T-helper 1 cell treated with Interleukin-12 subunit alpha and Interleukin-12 subunit beta and Interleukin-4 antibody, amounts not matched to agents 30 ng/mL and 1 ng/mL, for 36 hours (primary cell): Measurements from ENCODE around the gene SUCLG2. TPM values are rescaled to one million over a fixed set of nuclear protein-coding genes. Genes with fewer than 3 reads are reported as not detected.
"Not testable (repeated sequence)": the region's sequence is repeated elsewhere in the genome, so short reads cannot be mapped to it uniquely, and the experiment has no call there.

Experiments
- intact Hi-C: fragments of 100-400 bp; cut with micrococcal nuclease; formaldehyde crosslinking; loops from one replicate; pipeline ENCODE4 v1.15.1; 2024
- total RNA-seq: library from RNA; stranded (reverse); gene quantifications from 2 replicates; pipeline ENCODE4 v1.2.3, GENCODE V29; 2022

The SUCLG2 gene
- total RNA-seq, 1 donor from 2014 or later = 36.4 TPM

DNA sequence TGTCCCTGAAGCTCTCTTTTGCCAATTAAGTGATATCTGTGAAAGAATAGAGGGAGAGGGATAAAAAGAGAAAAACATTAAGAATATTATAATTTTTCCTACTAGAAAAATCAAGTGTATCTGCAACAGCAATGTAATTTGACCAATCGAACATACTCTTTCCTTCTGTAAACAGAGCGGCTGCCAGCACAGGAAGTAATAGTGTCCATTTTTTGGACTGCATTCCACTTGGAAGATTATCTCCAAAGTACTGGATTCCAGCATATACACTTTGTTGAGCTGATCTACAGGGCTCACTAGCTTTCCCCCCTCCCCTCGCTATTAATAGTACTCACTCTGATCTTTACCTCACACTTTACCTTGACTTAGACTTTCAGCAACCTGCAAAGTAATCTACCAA is 90.4 kb downstream of the SUCLG2 start:
- intact Hi-C loops = no loop called here

DNA sequence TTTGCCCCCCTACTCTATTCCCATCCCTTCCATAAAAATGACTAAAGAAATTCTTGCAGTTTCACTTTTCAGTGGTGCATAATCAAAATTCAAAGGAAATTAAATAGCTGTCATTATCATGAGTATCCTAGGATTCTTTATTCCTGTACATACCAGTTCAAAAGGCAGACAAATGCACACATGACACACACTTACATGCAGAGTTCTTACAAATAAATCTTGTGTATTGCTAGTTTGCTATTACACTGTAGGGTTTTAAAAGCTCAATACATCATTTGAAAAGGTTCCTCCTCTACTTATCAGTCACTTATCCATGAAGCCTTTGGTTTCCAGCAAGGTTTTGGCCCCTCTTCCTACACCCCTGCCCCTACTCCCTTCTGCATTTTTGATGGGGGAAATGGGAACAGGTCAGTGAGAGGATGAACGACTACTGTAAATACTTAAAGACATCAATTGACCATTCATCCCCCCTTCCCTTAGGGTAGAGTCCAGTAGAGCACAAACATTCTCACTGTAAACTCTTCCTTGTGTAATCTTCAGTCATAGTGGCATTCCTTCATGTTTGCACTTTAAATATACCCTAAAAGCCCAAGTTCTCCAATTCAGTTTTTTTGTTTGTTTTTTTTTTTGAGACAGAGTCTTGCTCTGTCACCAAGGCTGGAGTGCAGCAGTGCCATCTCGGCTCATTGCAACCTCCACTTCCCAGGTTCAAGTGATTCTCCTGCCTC is 92.6 kb downstream of the SUCLG2 start:
- intact Hi-C loops = no loop called here

DNA sequence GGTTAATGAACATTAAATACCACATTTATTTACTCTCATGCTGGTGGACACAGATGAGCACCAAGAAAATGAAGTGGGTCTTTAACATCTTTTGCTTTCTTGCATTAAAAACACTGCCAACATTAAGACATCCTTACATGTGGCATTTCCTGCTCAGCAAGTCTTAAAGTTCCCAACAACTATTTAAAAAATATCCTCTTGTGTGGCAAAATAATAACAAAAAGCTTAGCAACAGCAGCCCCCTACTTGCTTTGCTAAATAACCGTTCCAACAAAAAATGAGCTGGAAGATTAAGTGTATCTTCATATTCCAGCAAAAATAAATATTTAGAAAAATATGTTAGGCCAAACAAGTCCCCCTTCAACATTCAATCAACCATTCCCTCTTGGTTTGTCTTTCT is 93.1 kb downstream of the SUCLG2 start:
- intact Hi-C loops = no loop called here

DNA sequence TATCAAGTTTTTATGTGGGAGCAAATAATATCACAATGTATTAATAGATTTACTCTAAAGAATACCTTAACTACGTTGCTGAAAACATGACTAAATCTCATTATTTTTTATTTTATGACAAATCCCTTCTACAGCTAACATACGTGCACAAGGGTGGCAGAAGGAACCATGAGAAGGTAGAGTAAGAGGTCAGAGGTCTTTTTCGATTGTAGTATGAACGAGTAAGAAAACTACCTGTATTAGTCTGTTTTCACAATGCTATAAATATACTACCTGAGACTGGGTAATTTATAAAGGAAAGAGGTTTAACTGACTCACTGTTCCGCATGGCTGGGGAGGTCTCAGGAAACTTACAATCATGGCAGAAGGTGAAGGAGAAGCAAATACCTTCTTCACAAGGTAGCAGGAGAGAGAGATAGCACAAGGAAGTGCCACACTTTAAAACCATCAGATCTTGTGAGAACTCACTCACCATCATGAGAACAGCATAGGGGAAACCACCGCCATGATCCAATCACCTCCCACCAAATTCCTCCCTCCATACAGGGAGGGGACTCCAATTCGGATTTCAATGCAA is 95.3 kb downstream of the SUCLG2 start:
- intact Hi-C loops = no loop called here

DNA sequence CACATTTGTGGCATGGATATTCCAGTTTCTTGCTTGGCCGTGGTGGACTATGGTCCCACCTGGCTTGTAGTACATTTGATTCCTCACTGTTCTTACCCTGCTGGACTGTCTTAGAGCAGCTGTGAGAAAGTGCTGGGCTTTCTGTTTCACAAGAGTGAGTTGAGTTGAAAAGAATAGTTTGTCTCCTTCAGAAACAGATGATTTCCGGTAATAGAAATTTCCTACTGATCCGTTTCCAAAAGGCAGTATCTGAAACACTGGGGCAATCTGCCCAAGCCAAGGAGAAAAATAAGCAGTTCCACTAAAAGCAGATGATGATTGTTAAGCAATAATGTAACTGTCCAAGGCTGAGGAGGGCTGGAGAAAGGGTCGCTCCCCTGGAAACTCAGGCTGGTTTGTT is 96.0 kb downstream of the SUCLG2 start:
- intact Hi-C loops = no loop called here

DNA sequence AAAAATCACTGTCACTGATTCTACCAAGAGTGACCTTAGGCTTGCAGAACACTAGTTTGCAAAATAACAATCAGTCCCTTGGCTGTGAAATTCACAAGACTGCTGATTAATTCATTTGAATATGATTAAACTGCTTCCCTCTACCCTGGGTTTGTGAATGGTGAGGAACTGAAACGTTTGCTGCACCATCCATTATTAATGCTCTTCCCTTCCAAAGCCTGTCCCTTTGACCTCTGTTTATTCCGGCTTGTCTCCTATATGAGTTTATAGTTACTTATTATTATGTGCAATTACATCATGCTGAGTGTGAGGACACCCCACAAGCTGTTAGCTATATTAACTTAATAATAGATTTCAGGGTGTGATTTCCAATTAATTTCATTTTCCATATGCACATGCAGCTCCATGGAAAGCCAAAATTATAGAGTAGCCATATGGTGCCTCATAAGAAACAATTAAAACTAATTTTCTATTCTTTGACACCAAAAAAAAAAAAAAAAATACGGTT is 96.5 kb downstream of the SUCLG2 start:
- intact Hi-C loops = no loop called here

DNA sequence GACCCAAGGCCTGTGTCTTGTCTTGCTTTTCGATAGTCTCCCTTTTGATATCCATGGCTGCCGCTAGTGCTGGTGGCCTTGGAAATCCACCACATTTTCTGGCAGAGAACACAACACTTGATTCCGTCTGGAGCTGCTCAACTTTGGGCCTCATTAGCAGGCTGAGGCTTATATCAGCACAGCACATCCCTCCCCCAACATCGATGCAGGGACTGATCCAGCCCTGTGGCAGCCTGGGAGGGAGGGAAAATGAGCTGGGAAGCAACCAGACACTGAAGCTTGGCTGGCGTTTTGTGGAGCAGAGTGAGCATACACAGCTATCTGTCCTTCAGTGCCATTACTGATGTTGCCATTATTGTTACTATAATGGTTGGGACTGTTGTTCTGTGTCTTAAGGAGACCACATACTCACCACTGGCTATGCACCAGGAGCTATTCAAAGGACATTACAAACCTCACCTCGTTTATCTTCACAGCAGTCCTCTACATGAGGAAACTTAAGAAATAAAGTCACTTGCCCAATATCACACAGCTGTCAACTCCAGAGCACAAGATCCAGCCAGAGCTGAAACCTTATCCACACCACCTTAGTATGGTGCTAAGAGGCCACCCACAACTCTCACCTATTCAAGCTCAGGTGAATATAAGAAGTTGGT is 102.9 kb downstream of the SUCLG2 start:
- intact Hi-C loops = no loop called here

DNA sequence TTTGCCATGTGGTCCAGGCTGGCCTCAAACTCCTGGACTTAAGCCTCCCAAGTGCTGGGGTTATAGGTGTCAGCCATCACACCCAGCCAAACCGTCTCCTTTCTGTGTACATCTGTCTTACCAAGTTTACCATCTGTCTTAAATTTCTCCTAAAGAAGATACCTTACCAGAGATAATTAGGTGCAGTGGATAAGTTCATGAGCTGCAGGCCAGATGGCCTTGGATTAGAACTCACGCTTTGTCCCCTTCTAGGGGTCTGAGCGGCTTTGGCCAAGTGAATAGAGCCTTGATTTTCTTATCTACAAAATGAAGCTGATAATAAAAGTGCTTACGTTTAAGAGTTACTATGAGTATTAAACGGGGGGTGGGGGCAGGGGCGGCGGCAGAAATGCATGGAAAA is 103.9 kb downstream of the SUCLG2 start:
- intact Hi-C loops = no loop called here

DNA sequence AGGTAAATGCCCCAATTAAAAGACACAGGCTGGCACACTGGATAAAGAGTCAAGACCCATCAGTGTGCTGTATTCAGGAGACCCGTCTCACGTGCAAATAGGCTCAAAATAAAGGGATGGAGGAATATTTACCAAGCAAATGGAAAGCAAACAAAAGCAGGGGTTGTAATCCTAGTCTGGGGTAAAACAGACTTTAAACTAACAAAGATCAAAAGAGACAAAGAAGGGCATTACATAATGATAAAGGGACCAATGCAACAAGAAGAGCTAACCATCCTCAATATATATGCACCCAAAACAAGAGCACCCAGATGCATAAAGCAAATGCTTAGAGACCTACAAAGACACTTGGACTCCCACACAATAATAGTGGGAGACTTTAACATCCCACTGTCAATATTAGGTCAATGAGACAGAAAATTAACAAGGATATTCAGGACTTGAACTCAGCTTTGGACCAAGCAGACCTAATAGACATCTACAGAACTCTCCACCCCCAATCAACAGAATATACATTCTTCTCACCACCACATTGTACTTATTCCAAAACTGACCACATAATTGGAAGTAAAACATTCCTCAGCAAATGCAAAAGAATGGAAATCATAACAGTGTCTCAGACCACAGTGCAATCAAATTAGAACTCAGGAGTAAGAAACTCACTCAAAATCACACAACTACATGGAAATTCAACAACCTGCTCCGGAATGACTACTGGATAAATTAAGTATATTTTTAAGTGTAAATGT is 111.7 kb downstream of the SUCLG2 start:
- intact Hi-C loops = not testable (repeated sequence)

DNA sequence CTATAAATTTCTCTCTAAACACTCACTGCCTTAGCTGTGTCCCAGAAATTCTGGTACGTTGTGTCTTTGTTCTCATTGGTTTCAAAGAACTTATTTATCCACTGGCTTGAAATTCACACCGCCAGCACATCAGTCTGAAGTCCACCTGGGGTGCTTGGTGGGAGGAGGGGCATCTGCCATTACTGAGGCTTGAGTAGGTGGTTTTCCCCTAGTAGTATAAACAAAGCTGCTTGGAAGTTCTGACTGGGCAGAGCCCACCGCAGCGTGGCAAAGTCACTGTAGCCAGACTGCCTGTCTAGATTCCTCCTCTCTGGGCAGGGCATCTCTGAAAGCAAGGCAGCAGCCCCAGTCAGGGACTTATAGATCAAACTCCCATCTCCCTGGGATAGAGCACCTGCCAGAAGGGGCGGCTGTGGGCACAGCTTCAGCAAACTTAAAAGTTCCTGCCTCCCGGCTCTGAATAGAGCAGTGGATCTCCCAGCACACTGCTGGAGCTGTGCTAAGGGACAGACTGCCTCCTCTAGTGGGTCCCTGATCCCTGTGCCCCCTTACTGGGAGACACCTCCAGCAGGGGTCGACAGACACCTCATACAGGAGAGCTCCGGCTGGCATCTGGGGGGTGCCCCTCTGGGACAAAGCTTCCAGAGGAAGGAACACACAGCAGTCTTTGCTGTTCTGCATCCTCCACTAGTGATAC is 114.1 kb downstream of the SUCLG2 start:
- intact Hi-C loops = no loop called here

DNA sequence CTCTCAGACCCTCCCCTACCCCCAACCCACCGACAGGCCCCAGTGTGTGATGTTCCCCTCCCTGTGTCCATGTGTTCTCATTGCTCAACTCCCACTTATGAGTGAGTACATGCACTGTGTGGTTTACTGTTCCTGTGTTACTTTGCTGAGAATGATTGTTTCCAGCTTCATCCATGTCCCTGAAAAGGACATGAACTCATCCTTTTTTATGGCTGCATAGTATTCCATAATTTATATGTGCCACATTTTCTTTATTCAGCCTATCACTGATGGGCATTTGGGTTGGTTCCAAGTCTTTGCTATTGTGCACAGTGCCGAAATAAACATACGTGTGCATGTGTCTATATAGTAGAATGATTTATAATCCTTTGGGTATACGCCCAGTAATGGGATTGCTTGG is 117.2 kb downstream of the SUCLG2 start:
- intact Hi-C loops = not testable (repeated sequence)

DNA sequence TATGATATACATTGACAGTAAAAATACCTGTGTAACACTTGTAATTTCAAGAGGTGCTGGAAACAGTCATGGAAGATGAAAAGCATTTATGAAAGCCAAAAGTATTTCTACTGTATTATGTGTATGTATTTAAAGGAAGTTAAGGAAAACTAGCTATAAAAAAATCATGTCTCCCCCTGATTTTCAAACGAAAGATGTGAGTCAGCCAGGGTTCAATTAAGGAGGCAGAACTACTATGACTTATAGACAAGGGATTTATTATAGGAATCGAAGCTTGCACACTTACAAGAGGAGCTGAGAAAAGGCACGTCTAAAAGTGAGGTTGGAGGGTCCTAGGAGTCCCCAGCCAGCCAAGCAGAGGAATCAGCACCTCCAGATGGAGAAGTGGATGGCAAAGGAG is 119.4 kb downstream of the SUCLG2 start:
- intact Hi-C loops = no loop called here

DNA sequence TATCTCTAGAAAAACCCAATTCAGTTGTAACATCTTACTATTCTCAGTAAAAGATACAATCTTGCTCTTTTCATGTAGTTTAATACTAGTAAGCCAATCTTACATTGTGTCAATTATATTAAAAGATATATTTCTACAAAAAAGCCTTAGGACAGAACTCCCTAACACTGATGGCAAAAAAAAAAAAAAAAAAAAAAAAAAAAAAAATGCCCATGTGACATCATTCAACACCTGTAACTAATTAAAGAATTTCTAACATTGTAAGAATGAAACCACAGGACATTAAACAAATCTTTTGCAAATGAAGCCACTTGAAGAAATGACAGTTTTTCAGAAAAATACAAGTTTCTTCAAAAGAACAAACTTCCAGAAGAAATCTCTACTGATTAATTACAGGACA is 119.8 kb downstream of the SUCLG2 start:
- intact Hi-C loops = no loop called here

DNA sequence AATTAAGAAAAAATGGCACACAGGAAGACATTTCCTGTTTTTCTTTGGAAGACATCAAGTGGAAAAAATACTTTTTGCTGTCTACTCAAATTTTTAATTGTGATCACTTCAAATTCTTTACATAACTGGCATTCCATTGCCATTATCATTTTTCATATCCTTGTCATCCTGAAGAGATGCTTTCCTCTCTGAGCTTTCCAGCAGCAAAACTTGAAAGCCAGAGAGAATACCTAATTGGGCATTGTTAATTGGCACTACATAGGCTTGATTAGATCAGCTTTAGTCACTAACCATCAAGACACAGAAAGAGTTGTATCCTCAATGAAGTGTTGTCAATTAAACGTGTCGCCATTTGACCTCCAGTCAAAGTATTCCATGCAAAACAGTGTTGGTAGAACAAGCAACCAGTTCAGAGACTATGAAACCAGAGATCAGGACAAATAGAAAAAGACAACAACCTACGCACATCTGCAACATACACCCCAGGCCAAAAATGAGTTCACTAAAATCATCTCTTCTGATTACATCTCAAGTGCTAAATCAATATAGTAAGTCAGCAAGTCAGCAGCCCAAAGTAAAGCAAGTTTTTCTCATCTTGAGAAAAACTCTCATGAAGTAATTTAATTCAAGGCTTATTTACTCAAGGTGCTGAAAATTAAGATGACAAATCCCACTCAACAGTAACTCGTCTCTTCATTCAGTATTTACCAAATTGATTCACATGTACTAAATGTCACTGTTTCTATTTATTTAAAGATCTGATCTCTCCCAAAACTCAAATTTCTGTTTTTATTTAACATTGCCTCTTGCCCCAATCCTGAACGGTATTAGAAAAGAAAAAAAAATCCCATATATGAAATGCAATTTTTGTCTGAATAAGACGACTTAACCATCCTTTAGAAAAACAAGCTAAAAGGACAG is 123.0 kb downstream of the SUCLG2 start:
- intact Hi-C loops = no loop called here

DNA sequence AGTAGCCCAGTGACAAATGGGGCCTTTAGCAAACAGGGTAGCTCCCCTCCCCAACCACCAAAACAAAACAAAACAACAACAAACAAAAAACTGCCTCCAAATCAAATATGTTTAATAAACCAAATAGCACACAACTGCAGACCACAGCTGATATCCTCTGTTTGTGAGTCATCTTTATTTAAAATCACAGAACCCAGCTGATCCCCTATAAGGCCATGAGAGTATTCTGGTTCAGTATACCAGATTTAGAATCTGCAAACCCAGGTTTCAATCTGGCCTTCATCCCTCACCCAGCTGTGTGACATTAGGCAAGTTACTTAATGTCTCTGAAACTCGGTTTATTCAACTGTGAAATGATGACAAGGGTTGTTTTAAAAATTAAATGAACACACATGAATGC is 124.5 kb downstream of the SUCLG2 start:
- intact Hi-C loops = no loop called here

DNA sequence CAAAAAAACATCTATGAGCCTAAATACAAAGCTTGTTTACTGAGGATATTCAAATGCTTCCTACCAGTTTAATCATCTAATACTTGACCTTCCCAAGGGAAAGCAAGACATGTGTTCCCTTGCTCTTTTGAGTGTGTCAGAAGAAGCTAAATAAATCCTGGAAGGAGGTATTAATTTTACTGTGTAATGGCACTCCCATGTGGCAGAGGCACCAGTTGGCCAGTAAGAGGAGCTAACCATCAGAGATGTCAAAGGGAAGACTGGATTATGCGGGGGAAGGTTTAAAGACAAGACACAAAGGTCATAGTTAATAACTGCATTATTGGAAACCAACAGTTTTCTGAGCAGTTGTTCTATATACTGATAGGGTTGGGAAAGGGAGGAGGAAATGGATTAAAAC is 125.1 kb downstream of the SUCLG2 start:
- intact Hi-C loops = no loop called here

DNA sequence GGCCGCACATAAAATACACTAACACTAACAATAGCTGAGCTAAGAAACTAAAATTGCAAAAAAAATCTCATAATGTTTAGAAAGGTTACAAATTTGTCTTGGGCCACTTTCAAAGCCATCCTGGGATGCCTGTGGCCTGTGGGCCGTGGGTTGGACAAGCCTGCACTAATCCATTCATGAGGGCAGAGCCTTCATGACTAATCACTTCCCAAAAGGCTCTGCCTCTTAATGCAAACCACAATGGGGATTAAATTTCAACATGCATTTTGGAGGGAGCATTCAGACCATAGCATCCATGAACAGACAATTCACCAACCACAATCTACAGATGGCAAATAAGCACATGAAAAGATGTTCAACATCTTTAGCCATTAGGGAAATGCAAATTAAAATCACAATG is 128.2 kb downstream of the SUCLG2 start:
- intact Hi-C loops = no loop called here

DNA sequence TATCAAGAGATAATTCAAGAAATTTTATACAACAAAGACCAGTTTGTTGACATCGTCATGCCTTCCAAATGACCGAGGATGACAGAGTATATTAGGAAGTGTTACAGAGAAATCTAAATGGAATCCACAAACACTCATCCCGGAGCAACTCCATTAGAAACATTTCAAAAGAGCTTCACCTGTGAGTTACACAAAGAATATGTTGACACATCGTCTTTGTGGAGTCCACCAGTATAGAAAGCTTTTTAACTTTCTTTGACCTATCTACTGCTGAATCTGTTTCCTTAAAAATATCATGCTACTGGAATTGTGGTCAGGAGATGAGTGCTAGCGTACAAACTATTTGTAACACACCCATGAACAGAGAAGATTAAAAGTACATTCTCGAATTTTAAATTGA is 130.4 kb downstream of the SUCLG2 start:
- intact Hi-C loops = no loop called here

DNA sequence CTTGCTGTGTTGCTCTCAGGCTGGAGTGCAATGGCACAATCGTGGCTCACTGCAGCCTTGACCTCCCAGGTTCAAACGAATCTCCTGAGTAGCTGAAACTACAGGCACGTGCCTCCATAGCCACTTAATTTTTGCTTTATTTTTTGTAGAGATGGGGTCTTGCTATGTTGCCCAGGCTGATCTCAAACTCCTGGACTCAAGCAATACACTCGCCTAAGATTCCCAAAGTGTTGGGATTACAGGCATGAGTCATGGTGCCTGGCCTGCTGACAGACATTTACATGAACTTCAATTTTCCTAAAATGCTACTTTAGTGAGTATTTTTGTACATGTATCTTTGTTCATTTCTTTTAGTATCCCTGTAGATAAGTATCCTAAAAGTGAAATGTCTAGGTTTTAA is 132.3 kb downstream of the SUCLG2 start:
- intact Hi-C loops = no loop called here

DNA sequence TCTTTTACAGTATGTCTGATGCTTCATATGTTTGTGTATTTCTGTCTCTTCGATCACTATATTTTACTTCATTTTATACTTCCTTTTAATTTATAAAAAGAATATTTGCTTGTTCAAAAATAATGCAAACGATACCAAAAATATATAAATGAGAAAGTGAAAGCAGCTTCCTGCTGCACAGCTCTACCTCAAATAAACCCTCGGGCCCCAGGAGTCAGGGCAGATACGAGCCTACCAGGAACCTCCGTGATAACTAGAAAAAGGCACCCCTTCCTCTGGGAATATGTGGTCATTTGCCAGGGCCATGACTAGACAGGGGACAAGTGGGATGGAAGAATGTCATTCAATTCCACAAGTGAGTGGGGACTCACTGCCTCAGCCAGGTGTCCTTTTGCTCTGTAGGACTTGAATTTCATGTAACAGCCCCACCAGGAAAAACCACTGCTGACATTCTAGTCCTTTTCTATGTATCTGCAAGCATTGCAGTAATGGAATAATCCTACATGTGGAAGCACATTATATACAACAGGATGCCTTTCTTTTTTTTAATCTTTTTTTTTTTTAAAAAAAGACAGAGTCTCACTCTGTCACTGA is 133.3 kb downstream of the SUCLG2 start:
- intact Hi-C loops = no loop called here
